Hepatocyte (in vitro differentiated cells): ENCODE data around the gene ANKRD40CL.

Experiments
- EZH2 ChIP-seq: fragments of 200-600 bp; sonication (generic); IDR thresholded peaks from 2 replicates; pipeline ENCODE4 v1.6.1; 2016; ENCODE audit warnings: antibody characterized with exemption, mild to moderate bottlenecking, borderline replicate concordance
- TF ChIP-seq, protein P1 (sequence below): fragments of 200-600 bp; sonication (generic); IDR thresholded peaks from 2 replicates; pipeline ENCODE4 v1.5.1; 2016; ENCODE audit warnings: antibody characterized with exemption, mild to moderate bottlenecking; ENCODE audit not compliant: poor library complexity

DNA sequence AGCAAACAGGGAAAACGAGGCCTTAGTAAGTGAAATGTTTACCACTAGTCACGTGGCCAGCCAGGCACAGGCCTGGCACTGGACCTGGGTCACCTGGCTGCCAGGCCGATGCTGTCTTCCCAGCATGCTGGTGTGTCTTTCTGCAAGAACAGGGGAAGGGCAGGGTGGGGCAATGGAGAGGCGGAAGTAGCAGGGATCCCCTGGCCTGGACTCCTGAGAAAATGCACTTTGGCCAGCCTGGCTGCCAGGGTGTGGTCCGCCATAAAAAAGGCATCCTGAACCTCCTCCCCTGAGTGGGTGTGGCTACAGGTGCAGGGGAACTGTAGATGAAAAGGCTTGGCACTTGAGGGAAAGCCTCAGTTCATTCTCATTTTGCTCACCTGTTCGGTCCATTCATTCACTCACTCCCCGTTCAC lies 1.0 kb upstream of the ANKRD40CL start:
- TF ChIP-seq, protein P1, sequence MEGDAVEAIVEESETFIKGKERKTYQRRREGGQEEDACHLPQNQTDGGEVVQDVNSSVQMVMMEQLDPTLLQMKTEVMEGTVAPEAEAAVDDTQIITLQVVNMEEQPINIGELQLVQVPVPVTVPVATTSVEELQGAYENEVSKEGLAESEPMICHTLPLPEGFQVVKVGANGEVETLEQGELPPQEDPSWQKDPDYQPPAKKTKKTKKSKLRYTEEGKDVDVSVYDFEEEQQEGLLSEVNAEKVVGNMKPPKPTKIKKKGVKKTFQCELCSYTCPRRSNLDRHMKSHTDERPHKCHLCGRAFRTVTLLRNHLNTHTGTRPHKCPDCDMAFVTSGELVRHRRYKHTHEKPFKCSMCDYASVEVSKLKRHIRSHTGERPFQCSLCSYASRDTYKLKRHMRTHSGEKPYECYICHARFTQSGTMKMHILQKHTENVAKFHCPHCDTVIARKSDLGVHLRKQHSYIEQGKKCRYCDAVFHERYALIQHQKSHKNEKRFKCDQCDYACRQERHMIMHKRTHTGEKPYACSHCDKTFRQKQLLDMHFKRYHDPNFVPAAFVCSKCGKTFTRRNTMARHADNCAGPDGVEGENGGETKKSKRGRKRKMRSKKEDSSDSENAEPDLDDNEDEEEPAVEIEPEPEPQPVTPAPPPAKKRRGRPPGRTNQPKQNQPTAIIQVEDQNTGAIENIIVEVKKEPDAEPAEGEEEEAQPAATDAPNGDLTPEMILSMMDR: no peak
- no peak for TF ChIP-seq EZH2
